CD4-positive, alpha-beta T cell treated with Interferon gamma for 1 hour (primary cell): ENCODE data around the gene PAPOLG.

ENCODE experiments used
- DNase-seq: peaks from one replicate; pipeline ENCODE4 v3.0.0-alpha.2; 2020

PAPOLG gene

GRCh38 chr2:60756097-60757087 is at the start of gene PAPOLG:
TSS of gene PAPOLG (plus strand) at chr2:60756268. CDS start at chr2:60756479, 211 bp downstream.
- DNase-seq = peak; percentile 95

GRCh38 chr2:60707750-60708371 is 48.2 kb upstream of the PAPOLG start:
- DNase-seq = no peak

GRCh38 chr2:60708630-60709320 is 47.3 kb upstream of the PAPOLG start:
- no peak for DNase-seq

- peak; percentile 30 for DNase-seq
Observed at GRCh38 chr2:60710707-60711106, 45.4 kb upstream of the PAPOLG start.

GRCh38 chr2:60715561-60715960 is 40.5 kb upstream of the PAPOLG start:
- DNase-seq = no peak

GRCh38 chr2:60717691-60718090 is 38.4 kb upstream of the PAPOLG start:
- DNase-seq = no peak

- DNase-seq = no peak
Observed at GRCh38 chr2:60719331-60719730, 36.7 kb upstream of the PAPOLG start.

- no peak for DNase-seq
Observed at GRCh38 chr2:60725466-60725865, 30.6 kb upstream of the PAPOLG start.

GRCh38 chr2:60728855-60729254 is 27.2 kb upstream of the PAPOLG start:
- no peak for DNase-seq

- DNase-seq = no peak
Observed at GRCh38 chr2:60735496-60736250, 20.4 kb upstream of the PAPOLG start.

- no peak for DNase-seq
Observed at GRCh38 chr2:60738679-60739078, 17.4 kb upstream of the PAPOLG start.

- no peak for DNase-seq
Observed at GRCh38 chr2:60739156-60739555, 16.9 kb upstream of the PAPOLG start.

GRCh38 chr2:60741576-60741975 is 14.5 kb upstream of the PAPOLG start:
- no peak for DNase-seq

- DNase-seq = no peak
Observed at GRCh38 chr2:60742419-60742818, 13.6 kb upstream of the PAPOLG start.

GRCh38 chr2:60745330-60745729 is 10.7 kb upstream of the PAPOLG start:
- DNase-seq = no peak

GRCh38 chr2:60745761-60746160 is 10.3 kb upstream of the PAPOLG start:
- no peak for DNase-seq

- no peak for DNase-seq
Observed at GRCh38 chr2:60746318-60746717, 9.8 kb upstream of the PAPOLG start.

- DNase-seq = no peak
Observed at GRCh38 chr2:60759654-60760053, 3.6 kb downstream of the PAPOLG start.

- no peak for DNase-seq
Observed at GRCh38 chr2:60764736-60765534, 8.9 kb downstream of the PAPOLG start.

- no peak for DNase-seq
Observed at GRCh38 chr2:60766283-60766682, 10.2 kb downstream of the PAPOLG start.

- DNase-seq = no peak
Observed at GRCh38 chr2:60771508-60771907, 15.4 kb downstream of the PAPOLG start.
